GM12874 (cell line): ENCODE data around the gene ASB1.

Experiments used
- CTCF ChIP-seq: IDR thresholded peaks from 2 replicates; pipeline ENCODE4 v1.5.1; 2011; ENCODE audit warnings: low read depth, mild to moderate bottlenecking, control low read depth, low read length, moderate library complexity; ENCODE audit not compliant: insufficient read depth

Gene ASB1

GRCh38 chr2:238461916-238462315, 35.2 kb downstream of the ASB1 start:
- no peak for TF ChIP-seq CTCF

- peak; percentile 57 for TF ChIP-seq CTCF
Observed at GRCh38 chr2:238462782-238463396, 36.2 kb downstream of the ASB1 start.

- TF ChIP-seq CTCF: no peak
Observed at GRCh38 chr2:238464389-238464788, 37.7 kb downstream of the ASB1 start.

GRCh38 chr2:238465487-238466242, 38.9 kb downstream of the ASB1 start:
- TF ChIP-seq CTCF: no peak

- no peak for TF ChIP-seq CTCF
Observed at GRCh38 chr2:238466243-238466756, 39.6 kb downstream of the ASB1 start.

- TF ChIP-seq CTCF: no peak
Observed at GRCh38 chr2:238467062-238467461, 40.3 kb downstream of the ASB1 start.

GRCh38 chr2:238467792-238468191, 41.1 kb downstream of the ASB1 start:
- no peak for TF ChIP-seq CTCF
